Calu3 (cell line): ENCODE measurements around the gene TSHZ3. TPM values are rescaled to one million over a fixed set of nuclear protein-coding genes. Genes with fewer than 3 reads are reported as not detected.

Experiments
- BruUV-seq: library from RNA; stranded (reverse); fragments of 400-500 nt; replicated peaks from 2 replicates; lab custom pipeline; 2021; lab: Mats Ljungman, UMichigan
- CTCF ChIA-PET: fragments of 300-600 bp; sonication (Branson Sonifier 250); formaldehyde crosslinking; loops from one replicate; lab custom pipeline; 2022; ENCODE audit warnings: antibody characterized with exemption; lab: Charles Lee
- DNase-seq: peaks from one replicate; pipeline ENCODE4 v3.0.0; 2022
- H3K27ac Mint-ChIP-seq: one replicate; pipeline ENCODE4 v1.8.0; 2022; ENCODE audit warnings: mixed read lengths; ENCODE audit not compliant: unreplicated experiment
- H3K27me3 Mint-ChIP-seq: one replicate; pipeline ENCODE4 v1.8.0; 2022; ENCODE audit warnings: mixed read lengths; ENCODE audit not compliant: unreplicated experiment
- H3K36me3 Mint-ChIP-seq: one replicate; pipeline ENCODE4 v1.8.0; 2022; ENCODE audit warnings: mild to moderate bottlenecking, moderate library complexity, mixed read lengths; ENCODE audit not compliant: insufficient read depth, unreplicated experiment
- H3K4me1 Mint-ChIP-seq: one replicate; pipeline ENCODE4 v1.8.0; 2022; ENCODE audit warnings: mild to moderate bottlenecking, low read depth, mixed read lengths; ENCODE audit not compliant: unreplicated experiment
- H3K4me3 Mint-ChIP-seq: one replicate; pipeline ENCODE4 v1.8.0; 2022; ENCODE audit warnings: mild to moderate bottlenecking, low read depth, moderate library complexity, mixed read lengths; ENCODE audit not compliant: unreplicated experiment
- H3K9me3 Mint-ChIP-seq: one replicate; pipeline ENCODE4 v1.8.0; 2022; ENCODE audit warnings: low read depth, mixed read lengths; ENCODE audit not compliant: unreplicated experiment
- CTCF ChIP-seq: fragments of 200-600 bp; IDR thresholded peaks from one replicate; pipeline ENCODE4 v1.8.0; 2022; ENCODE audit warnings: antibody characterized with exemption; ENCODE audit not compliant: unreplicated experiment
- intact Hi-C: fragments of 100-400 bp; cut with micrococcal nuclease; formaldehyde crosslinking; loops from one replicate; pipeline ENCODE4 v1.10.0; 2022; ENCODE audit not compliant: unreplicated experiment
- total RNA-seq: library from RNA; stranded (reverse); gene quantifications from 2 replicates; pipeline ENCODE4 v1.2.3, GENCODE V29; 2022

Gene TSHZ3
- total RNA-seq, 1 experiment from 2014 or later: not detected

DNA sequence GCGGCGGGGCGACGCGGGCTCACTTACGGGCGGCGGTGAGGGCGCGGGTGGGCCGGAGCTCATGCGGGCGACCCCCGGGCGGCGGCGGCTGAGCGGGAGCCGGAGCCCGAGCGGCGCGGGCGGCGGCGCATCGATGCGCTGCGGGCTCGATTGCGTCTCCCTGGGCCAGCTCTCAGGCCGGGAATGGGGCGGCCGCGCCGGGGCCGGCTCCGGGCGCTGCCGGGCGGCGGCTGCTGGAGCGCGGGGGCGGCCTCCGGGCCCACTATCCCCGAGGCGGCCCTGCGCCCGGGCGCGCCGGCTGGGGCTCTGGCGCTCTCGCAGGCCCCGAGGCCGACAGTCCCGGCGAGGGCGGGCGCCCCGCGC, 1.4 kb upstream of the TSHZ3 start:
- CTCF ChIA-PET: no interaction called here
- Mint-ChIP-seq H3K36me3 (peaks cover 9% of the 10 kb centered on the region), H3K27ac (no peak overlapping the region), H3K27me3 (no peaks in the 10 kb centered on the region), H3K4me3 (no peak overlapping the region), H3K4me1 (no peaks in the 10 kb centered on the region), H3K9me3 (peaks cover 12% of the 10 kb centered on the region)
- no peak for DNase-seq
- TF ChIP-seq CTCF: no peak
- no TSS peak for BruUV-seq
- intact Hi-C loops: no loop called here

- CTCF ChIA-PET: no interaction called here
- H3K27ac Mint-ChIP-seq: no peak overlapping the region
- intact Hi-C loops: no loop called here
- no peak for TF ChIP-seq CTCF
- H3K9me3 Mint-ChIP-seq: peaks cover 11% of the 10 kb centered on the region
- H3K27me3 Mint-ChIP-seq: no peaks in the 10 kb centered on the region
- BruUV-seq: no TSS peak
- H3K4me1 Mint-ChIP-seq: no peaks in the 10 kb centered on the region
- H3K4me3 Mint-ChIP-seq: no peak overlapping the region
- no peak for DNase-seq
- H3K36me3 Mint-ChIP-seq: peaks cover 9% of the 10 kb centered on the region
Measured at GRCh38 chr19:31350033-31350692, 927 bp upstream of the TSHZ3 start.

DNA sequence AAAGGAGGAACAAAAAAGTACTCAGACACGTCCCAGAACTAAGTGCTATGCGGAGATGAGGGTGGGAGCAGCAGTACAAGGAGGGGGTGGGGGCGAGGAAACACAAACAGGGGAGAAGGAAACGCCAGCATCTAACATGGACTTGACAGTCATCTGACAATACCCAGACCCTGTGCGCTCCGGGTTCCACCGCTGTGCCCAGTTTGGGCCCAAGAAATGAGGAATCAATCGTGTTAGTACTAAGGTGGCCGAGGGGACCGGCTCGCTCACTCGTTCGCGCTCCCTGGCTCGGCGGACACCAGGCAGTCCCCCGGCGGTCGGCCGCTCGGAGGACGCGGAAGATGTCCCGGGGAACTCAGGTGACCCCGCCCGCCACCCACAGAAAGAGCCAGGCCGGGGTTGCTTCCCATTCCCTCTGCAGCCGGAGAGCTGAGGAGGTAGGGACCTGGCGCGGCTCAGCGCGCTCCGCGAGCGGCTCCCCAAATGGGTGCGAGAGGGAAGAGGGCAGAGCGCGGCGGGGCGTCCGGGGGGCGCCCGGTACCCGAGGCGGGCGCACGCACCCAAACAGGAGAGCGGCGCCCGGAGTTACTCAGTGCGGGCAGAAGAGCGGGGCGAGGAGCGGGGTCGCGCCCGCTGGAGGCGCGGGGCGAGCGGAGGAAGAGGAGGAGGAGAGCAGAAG, 616 bp downstream of the TSHZ3 start:
- DNase-seq: no peak

GRCh38 chr19:31347828-31348392, 1.3 kb downstream of the TSHZ3 start:
- Mint-ChIP-seq H3K9me3 (peaks cover 9% of the 10 kb centered on the region), H3K27ac (no peak overlapping the region), H3K36me3 (peaks cover 9% of the 10 kb centered on the region), H3K27me3 (no peaks in the 10 kb centered on the region), H3K4me3 (no peak overlapping the region), H3K4me1 (no peaks in the 10 kb centered on the region)
- no TSS peak for BruUV-seq
- no peak for DNase-seq
- intact Hi-C loops: no loop called here
- TF ChIP-seq CTCF: no peak
- CTCF ChIA-PET: no interaction called here

More for the DNA sequence above, 616 bp downstream of the TSHZ3 start:
- Mint-ChIP-seq H3K27me3 (no peaks in the 10 kb centered on the region), H3K9me3 (peaks cover 8% of the 10 kb centered on the region), H3K36me3 (peaks cover 9% of the 10 kb centered on the region), H3K4me3 (no peak overlapping the region), H3K4me1 (no peaks in the 10 kb centered on the region), H3K27ac (no peak overlapping the region)
- intact Hi-C loops: no loop called here
- CTCF ChIA-PET: no interaction called here
- no TSS peak for BruUV-seq
- no peak for TF ChIP-seq CTCF
